ENCODE results near the gene MGLL.
"Not testable (repeated sequence)": the region's sequence is repeated elsewhere in the genome, so short reads cannot be mapped to it uniquely, and the experiment has no call there.

MGLL gene

DNA sequence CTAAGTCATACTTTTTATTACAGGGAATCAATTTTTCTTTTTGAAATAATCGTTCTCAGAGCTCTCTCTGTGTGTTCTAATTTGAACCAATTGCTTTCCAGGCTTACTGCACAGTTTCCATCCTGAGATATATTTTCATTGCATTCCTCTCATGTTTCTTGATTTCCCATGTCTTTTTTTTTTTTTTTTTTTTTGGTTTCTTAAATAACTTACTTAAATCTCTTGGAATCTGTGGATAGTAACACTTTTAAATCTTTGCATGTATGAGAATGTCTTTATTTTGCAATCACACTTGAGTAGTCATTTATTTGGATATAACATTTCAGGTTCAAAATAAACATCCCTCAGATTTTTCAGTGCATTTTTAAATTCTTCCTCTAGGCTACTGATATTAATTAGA is 164.1 kb downstream of the MGLL start:
- no peak for DNase-seq (ENCODE audit: low read depth in 2 of 2)

DNA sequence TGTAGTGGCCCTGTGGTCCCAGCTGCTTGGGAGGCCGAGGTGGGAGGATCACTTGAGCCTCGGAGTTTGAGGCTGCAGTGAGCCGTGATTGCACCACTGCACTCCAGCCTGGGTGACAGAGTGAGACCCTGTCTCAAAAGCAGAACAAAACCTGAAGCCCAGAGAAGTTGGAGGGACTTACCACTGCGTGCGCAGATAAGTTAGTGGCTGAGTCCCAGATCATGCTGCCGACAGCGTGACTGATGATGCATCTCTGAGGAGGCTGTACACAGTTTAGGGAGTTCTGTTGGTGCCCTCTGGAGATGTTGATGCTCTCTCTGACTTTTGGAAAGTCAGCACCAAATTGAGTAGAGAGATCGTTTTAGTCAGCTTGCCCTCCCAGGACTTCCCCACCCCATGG is 165.4 kb downstream of the MGLL start:
- DNase-seq (ENCODE audit: low read depth in 2 of 2), result no peak

DNA sequence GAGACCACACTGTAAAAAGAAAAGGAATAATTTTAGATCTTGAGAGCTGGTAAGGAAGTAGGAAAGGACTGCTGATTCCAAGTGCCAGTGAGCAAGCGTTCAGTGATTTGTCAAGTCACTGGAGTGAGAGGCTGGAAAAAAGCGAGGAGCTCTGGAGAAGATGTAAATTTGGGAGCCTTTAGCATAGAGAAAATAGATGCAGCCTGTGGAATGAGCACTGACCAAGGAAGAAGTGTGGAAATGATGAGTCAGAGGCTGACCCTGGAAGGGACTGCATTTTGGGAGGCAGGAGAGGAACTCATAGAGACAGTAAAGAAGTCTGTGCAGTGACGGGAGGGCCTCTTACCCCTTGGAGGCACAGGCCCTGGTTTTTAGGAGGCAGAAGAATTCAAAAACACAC is 166.7 kb downstream of the MGLL start:
- no peak for DNase-seq (ENCODE audit: low read depth in 2 of 2)

DNA sequence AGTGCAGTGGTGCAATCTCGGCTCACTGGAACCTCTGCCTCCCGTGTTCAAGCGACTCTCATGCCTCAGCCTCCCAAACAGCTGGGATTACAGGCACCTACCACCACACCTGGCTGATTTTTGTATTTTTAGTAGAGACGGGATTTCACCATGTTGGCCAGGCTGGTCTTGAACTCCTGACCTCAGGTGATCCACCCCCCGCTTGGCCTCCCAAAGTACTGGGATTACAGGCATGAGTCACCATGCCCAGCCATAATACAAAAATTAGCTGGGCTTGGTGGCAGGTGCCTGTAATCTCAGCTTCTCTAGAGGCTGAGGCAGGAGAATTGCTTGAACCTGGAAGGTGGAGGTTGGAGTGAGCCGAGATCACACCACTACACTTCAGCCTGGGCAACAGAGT is 167.3 kb downstream of the MGLL start:
- not testable (repeated sequence) for DNase-seq (ENCODE audit: low read depth in 2 of 2)

DNA sequence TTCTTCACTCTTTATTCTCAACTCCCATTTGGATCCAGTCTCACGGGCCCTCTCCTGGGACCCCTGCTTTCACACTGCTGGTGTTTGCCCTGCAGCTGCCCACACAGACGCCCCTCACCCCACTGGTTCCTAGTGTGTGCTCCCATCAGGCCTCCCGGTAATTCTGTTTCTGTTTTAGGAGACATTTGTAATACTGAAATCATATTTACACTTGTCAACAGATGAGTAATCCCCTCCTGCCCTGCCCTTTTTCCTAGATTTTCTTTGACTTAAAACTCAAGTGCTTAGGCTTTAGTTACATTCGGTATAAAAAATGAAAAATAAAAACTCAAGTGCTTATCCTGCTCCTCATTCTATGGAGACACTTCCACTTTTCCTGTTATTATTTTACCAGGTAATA is 167.9 kb downstream of the MGLL start:
- no peak for DNase-seq (ENCODE audit: low read depth in 2 of 2)

DNA sequence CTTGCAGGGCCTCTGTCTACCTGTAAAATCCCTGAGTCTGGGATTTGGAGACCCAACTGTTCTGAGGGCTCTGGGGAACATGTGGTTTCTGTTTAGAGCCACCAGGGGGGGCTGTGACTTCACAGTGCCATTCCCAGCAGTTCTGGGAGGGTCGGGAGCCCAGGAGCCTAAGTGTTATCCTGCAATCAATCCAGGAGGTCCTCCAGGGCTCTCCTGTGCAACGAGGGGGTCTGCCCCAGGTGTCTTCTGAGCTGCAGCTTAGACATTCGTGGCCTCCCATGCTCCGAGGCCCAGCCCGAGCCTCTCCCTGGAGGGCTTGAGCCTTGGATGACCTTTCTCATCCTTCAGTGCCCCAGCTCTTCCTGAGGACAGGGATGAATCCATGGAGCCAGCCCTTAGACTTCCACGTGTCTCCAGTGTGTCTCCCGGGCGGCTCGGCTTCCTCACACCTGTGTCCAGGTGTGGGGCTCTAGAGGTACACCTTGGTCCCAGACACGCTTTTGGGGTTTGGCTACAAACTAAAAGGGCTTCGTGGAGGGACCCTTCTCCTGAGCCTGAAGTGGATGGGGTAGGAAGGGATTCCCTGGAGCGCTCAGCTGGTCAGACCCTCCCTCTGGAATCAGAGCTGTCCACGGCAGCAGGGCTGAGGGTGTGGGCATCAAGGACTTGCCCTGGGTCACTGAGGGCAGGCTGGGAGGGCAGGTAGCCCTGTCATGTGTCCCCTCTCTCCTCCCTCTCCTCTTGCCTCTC is 169.9 kb downstream of the MGLL start:
- no peak for DNase-seq (ENCODE audit: low read depth in 2 of 2)

DNA sequence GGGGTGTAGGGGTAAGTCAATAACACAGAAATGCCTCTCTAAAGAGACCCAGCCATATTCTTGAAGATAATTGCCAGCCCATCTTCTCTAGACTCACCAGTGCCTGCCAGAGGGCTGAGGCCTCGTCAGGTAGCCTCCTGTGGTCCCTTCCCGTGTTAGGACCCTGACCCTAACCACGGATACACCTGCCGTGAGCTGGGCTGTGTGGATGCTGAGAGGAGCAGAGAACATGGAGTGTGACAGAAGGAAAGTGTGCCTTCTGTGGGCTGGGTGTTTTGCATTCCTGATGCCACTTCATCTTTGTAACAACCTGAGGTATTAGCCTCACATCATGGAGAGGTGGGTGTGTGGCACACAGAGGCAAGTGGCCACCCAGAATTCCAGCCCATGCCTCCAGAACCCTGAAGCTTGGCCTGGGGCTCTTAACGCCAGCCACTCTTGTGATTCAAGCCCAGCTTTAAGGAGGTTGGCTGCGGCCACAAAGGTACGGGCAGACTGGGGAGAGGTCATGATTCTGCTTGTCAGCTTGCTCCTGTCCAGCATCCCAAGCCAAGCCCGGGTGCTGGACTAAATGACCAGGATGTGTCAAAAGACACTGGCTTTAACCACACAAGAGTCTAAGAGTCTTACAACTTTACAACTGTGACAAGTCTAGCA is 170.7 kb downstream of the MGLL start:
- DNase-seq (ENCODE audit: low read depth in 2 of 2), result no peak

DNA sequence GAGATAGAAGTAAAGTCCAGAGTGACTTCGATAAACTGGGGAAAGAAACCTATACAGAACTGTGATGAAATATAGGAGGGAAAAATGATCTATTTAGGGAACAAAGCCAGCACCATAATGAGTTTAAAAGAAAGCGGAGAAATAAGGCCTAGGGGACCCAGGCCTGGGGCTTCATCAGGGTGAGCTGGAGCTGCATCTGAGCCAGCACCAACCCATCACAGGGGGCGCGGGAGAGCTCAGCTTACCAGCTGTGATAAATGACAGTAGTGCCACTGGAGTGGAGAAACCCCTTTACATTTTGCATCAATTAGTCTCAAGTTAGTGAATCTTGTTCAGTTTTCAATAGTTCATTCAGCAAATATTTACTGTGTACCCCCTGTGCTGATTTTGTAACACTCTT is 172.1 kb downstream of the MGLL start:
- no peak for DNase-seq (ENCODE audit: low read depth in 2 of 2)

DNA sequence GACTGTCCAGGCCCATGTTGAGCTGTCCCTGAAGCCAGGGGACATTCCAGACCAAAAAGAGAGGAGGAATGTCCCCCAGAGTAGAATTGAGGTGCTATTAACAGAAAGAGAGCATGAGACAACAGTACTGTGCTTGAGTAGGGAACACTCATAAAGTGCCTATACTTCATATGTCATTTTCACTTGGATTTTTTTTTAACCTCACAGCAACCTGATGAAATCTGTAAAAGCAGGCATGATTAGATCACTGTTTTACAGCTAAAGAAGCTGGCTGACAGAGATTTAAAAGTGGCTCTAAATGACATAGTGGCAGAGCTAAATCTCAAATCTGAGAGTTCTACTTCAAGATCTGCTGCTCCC is 174.5 kb downstream of the MGLL start:
- DNase-seq (ENCODE audit: low read depth in 2 of 2), result no peak

DNA sequence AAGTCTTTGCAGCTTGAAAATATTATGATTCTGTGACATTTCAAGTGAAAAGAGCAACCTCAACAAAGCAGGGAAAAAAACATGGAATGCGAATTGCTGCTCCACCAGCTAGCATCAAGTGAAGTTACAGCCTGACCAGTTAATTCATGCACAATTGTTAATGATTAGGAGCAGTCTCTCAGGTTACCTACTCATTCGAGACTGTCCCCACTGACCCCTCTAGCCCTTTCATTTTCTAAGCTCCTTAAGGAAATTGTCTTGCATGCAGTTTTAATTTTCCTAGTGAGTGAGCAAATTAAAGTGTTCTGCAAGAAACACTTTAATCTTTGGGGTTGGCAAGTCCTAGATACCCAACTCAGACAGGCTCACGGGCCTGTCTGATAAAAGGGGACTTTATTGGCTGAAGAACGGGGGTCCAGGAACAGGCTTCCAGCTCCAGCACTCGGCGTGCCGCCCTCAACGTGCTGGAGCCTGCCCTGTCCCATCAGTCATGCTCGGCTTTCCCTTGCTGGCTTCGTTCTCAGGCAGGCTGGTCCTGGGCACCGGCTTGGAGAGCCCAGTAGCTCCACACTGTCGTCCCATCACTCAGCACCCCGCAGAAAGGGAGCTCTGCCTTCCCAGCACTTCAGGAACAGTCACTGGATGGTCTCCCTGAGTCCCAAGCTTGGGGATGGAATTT is 175.0 kb downstream of the MGLL start:
- no peak for DNase-seq (ENCODE audit: low read depth in 2 of 2)

DNA sequence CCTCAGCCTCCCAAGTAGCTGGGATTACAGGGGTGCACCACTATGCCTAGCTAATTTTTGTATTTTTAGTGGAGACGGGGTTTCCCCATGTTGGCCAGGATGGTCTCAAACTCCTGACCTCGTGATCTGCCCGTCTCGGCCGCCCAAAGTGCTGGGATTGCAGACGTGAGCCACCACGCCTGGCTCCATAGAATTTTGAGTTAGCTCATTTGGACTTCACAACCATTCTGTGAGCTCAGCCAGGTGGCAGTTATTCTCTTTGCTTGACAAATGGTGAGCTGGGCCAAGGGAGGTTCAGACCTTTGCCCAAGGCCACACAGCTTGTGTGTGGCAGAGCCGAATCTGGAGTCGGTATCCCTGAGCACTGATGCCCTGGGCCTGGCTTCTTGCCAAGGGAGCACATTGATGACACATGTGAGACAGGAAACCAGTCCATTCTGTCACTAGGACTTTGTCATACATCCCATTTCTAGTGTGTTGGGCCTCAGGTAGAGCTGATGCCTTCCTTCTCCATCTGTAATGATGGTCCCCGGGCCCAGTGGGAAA is 175.7 kb downstream of the MGLL start:
- DNase-seq (ENCODE audit: low read depth in 2 of 2), result no peak

DNA sequence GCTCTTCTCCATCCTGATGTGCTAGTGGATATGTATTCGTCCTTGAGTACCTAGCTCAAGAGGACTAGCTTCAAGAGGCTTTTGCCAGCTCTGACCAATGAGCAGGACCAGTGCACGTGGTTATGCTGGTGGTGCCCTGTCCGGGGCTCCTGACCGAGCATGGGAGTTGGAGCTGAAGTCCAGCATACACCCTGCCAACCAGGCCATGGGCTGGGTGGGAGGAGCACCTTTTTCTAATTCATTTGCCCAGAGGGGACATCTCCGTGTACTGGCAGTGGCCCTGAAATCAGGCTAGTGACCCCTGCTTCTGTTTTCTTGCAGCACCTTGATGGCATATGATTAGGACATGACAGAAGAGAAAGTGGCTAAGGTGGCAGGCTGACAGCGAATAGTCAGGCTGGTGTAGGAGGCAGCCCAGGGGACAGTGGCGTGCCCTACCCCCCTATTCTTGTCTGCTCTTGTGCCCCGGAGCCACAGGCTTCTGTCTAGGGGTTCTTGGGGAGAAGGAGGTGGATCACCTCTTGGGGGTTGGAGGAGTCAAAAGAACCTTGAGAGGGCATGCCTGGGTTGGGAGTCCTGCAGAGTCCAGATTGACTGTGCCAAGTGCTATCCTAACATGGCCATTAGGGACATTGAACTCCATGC is 176.8 kb downstream of the MGLL start:
- no peak for DNase-seq (ENCODE audit: low read depth in 2 of 2)

DNA sequence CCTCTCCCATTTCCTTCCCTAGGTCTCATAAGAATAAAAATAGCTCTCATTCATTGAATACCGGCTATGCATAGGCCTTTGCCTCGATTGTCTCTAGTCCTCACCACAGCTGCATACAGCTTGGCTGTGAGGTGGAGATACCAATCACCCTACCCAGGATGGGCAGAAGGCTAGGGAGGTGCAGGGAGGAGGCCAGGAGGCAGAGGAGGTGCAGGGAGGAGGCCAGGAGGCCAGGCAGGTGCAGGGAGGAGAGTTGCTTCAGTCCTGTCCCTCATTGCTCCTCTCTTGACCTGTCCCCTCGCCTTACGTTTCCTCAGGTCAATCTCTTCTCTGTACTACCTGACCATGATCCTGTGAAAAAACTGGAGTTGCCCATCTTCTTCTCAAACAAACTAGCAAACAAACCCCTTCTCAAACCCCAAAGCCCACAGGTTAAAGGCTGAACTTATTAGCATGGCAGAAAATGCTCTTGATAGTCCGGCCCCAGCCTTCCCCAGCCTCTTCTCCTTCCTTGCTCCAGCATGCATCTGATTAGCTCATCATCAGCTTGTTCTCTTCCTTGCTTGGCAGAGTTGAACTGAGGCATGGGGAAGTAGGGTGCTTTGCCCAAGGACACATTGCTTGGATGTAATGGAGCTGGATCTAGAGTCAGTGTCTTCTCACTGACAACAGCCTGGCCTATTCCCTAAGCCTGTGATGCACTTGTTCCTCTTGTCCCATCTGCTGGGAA is 177.5 kb downstream of the MGLL start:
- no peak for DNase-seq (ENCODE audit: low read depth in 2 of 2)

DNA sequence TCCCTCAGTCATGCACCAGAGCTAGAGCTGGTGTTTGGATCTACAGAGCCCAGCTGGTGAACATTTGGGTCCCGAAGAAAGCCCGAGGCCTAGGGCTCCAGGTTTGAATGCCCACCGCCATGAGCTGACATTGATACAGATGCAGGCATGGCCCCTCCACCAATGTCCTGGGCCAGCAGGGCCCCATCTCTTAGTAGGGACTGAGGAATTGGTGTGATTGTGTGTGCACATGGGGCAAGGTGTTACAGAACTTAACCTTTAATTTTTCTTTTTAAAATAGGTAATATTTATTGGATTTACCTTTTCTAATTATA is 182.3 kb downstream of the MGLL start:
- no peak for DNase-seq (ENCODE audit: low read depth in 2 of 2)

DNA sequence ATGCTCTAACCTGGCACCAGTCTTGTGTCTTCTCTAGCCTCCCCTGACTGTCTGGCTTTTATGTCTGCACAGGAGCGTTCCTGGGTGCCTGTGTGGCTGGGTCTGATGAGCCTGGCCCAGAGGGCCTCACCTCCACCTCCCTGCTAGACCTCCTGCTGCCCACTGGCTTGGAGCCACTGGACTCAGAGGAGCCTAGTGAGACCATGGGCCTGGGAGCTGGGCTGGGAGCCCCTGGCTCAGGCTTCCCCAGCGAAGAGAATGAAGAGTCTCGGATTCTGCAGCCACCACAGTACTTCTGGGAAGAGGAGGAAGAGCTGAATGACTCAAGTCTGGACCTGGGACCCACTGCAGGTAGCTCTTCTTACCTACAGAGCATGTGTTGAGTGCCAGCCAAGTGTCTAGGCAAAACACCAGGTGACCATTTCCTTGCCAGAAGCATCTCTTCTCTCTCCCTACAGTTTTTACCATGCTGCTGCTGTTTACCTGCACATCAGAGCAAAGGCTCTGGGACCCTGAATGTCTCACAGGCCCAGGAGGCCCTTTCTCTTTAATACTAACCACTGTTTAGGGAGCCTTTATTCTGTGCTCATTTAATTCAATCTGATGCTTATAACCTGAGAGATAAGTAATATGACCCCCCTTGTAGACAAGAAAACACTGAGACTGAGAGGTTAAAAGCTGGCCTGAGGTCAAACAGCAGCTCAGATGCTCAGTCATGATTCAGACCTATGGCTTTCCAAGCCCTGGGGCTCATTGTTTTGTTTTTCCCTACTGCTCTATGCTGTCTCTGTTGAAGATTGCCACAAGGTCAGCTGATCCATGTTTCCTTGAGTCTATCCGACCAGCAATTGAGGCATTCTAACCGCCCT is 182.9 kb downstream of the MGLL start:
- no peak for DNase-seq (ENCODE audit: low read depth in 2 of 2)
